ENCODE results near the gene BRD9.
A peak's percentile ranks its signal among the peaks of the same experiment; 100 is the strongest.

BRD9 gene

DNA sequence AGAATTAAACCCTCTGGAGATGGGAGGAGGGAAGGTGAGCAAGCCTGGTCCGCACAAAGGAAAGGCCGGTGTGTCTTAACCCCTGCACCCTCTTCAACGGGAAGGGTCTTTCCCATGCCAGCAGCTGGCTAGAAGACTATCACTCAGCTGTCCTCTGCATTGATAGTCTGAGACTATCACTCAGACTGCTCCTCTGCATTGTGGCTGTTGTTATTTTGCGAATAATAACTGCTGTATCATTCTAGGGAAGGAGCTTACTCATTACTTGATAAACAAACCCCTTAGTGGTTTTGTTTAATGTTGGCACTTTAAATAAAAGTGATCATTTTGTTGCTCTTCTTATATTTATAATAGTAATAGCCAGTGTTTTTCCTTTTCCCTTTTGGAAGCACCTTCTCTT is 8.2 kb upstream of the BRD9 start:
- Histone ChIP-seq H3K9me3 (ENCODE audit: control insufficient read depth in 2 of 2, low read length in 2 of 2) (no peaks in the 10 kb centered on the region), H3K36me3 (ENCODE audit: control insufficient read depth in 2 of 2, insufficient read depth in 2 of 2, low read length in 2 of 2) (no peaks in the 10 kb centered on the region), H3K9ac (ENCODE audit: low read length in 2 of 2) (no peak overlapping the region), H3K27me3 (ENCODE audit: control insufficient read depth in 1 of 2, insufficient read depth in 2 of 2, low read length in 2 of 2) (no peaks in the 10 kb centered on the region), H3K27ac (ENCODE audit: low read length) (no peak overlapping the region), H3K4me1 (ENCODE audit: control insufficient read depth, insufficient read depth, low read length) (no peaks in the 10 kb centered on the region), H3K4me3 (ENCODE audit: low read length in 2 of 2) (no peak overlapping the region)

DNA sequence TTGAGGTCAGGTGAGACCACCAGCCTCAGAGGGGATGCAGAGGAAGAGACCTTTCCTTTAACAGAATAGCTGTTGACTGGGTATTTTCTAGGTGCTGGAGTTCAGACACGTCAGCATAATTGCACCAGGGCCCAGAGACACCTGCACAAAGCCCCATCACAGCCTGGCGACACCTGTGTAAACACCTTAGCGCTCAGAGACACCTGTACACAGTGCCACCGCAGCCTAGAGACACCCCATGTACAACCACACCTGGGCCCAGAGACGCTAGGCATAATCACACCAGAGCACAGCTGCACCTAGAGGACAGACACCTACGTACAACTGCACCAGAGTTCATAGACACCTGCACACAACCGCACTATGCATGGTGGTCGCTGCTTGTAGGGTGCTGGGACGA is 1.1 kb upstream of the BRD9 start:
- Histone ChIP-seq H3K4me1 (ENCODE audit: control insufficient read depth, insufficient read depth, low read length) (peaks cover 24% of the 10 kb centered on the region), H3K9me3 (ENCODE audit: control insufficient read depth in 2 of 2, low read length in 2 of 2) (no peaks in the 10 kb centered on the region), H3K36me3 (ENCODE audit: control insufficient read depth in 2 of 2, insufficient read depth in 2 of 2, low read length in 2 of 2) (peaks cover 14 to 19% of the 10 kb centered on the region in 2 donors), H3K27ac (ENCODE audit: low read length) (no peak overlapping the region), H3K9ac (ENCODE audit: low read length in 2 of 2) (no peak overlapping the region), H3K4me3 (ENCODE audit: low read length in 2 of 2) (no peak overlapping the region), H3K27me3 (ENCODE audit: control insufficient read depth in 1 of 2, insufficient read depth in 2 of 2, low read length in 2 of 2) (no peaks in the 10 kb centered on the region)

GRCh38 chr5:893137-893506 is 521 bp upstream of the BRD9 start:
- H3K27me3 ChIP-seq (ENCODE audit: control insufficient read depth in 1 of 2, insufficient read depth in 2 of 2, low read length in 2 of 2) = no peaks in the 10 kb centered on the region
- no peak overlapping the region for H3K27ac ChIP-seq (ENCODE audit: low read length)
- no peaks in the 10 kb centered on the region for H3K9me3 ChIP-seq (ENCODE audit: control insufficient read depth in 2 of 2, low read length in 2 of 2)
- peaks cover 24% of the 10 kb centered on the region for H3K4me1 ChIP-seq (ENCODE audit: control insufficient read depth, insufficient read depth, low read length)
- peaks cover 16 to 25% of the 10 kb centered on the region in 2 donors for H3K36me3 ChIP-seq (ENCODE audit: control insufficient read depth in 2 of 2, insufficient read depth in 2 of 2, low read length in 2 of 2)
- H3K4me3 ChIP-seq (ENCODE audit: low read length in 2 of 2) = peak overlapping the region; percentile 90 to 91
- H3K9ac ChIP-seq (ENCODE audit: low read length in 2 of 2) = no peak overlapping the region

- H3K27me3 ChIP-seq (ENCODE audit: control insufficient read depth in 1 of 2, insufficient read depth in 2 of 2, low read length in 2 of 2) = no peaks in the 10 kb centered on the region
- H3K36me3 ChIP-seq (ENCODE audit: control insufficient read depth in 2 of 2, insufficient read depth in 2 of 2, low read length in 2 of 2) = peaks cover 20 to 34% of the 10 kb centered on the region in 2 donors
- peak overlapping the region; percentile 90 to 91 for H3K4me3 ChIP-seq (ENCODE audit: low read length in 2 of 2)
- peak overlapping the region; percentile 83 to 84 for H3K9ac ChIP-seq (ENCODE audit: low read length in 2 of 2)
- peak overlapping the region; percentile 49 for H3K27ac ChIP-seq (ENCODE audit: low read length)
- H3K4me1 ChIP-seq (ENCODE audit: control insufficient read depth, insufficient read depth, low read length) = peaks cover 24% of the 10 kb centered on the region
- no peaks in the 10 kb centered on the region for H3K9me3 ChIP-seq (ENCODE audit: control insufficient read depth in 2 of 2, low read length in 2 of 2)
Measured at GRCh38 chr5:891837-892393, 686 bp downstream of the BRD9 start.

DNA sequence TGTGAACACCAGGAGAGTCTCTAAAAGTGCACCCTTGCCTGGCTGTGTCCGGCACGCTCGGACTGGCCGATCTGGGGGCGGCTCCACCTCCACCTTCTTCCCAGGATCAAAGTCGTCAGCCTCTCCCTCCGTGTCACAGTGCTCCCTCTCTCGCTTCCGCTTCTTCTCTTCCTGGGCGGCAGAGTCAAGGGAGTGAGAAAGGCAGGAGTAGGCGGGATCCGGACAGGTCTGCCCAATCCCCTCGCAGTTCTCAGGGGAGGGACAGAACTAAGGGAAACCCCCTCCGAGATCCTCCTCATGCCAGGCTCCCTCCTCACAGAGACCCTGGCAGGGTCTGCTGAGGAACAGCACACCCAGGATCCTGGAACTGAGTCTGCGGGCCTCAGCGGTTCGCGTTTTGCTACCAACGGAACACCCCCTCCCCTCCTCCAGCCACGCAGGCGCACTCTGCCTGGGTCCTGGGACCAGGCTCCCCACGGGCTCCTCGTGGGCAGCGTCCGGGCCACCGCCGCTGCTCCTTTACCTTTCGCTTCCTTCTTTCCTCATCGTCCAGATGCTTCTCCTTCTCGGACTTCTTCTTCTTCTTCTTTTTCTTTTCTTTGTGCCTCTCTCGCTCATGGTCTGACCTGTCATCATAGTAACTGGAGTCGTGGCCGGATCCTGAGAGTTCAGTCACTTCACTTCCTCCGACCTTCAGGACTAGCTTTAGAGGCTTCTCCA is 1.3 kb downstream of the BRD9 start:
- H3K36me3 ChIP-seq (ENCODE audit: control insufficient read depth in 2 of 2, insufficient read depth in 2 of 2, low read length in 2 of 2) = peaks cover 26 to 40% of the 10 kb centered on the region in 2 donors
- H3K4me1 ChIP-seq (ENCODE audit: control insufficient read depth, insufficient read depth, low read length) = peaks cover 24% of the 10 kb centered on the region
- no peaks in the 10 kb centered on the region for H3K27me3 ChIP-seq (ENCODE audit: control insufficient read depth in 1 of 2, insufficient read depth in 2 of 2, low read length in 2 of 2)
- H3K9me3 ChIP-seq (ENCODE audit: control insufficient read depth in 2 of 2, low read length in 2 of 2) = no peaks in the 10 kb centered on the region
- H3K4me3 ChIP-seq (ENCODE audit: low read length in 2 of 2) = peak overlapping the region; percentile 90 to 91
- H3K9ac ChIP-seq (ENCODE audit: low read length in 2 of 2) = peak overlapping the region; percentile 83 to 84
- H3K27ac ChIP-seq (ENCODE audit: low read length) = no peak overlapping the region

- Histone ChIP-seq H3K27ac (ENCODE audit: low read length) (no peak overlapping the region), H3K27me3 (ENCODE audit: control insufficient read depth in 1 of 2, insufficient read depth in 2 of 2, low read length in 2 of 2) (no peaks in the 10 kb centered on the region), H3K4me3 (ENCODE audit: low read length in 2 of 2) (no peak overlapping the region), H3K9ac (ENCODE audit: low read length in 2 of 2) (no peak overlapping the region), H3K9me3 (ENCODE audit: control insufficient read depth in 2 of 2, low read length in 2 of 2) (no peaks in the 10 kb centered on the region), H3K36me3 (ENCODE audit: control insufficient read depth in 2 of 2, insufficient read depth in 2 of 2, low read length in 2 of 2) (peaks cover 44 to 57% of the 10 kb centered on the region in 2 donors), H3K4me1 (ENCODE audit: control insufficient read depth, insufficient read depth, low read length) (peaks cover 24% of the 10 kb centered on the region)
Measured at GRCh38 chr5:889075-889710, 3.4 kb downstream of the BRD9 start.

GRCh38 chr5:888638-889035 is 4.0 kb downstream of the BRD9 start:
- H3K4me3 ChIP-seq (ENCODE audit: low read length in 2 of 2) = no peak overlapping the region
- H3K9ac ChIP-seq (ENCODE audit: low read length in 2 of 2) = no peak overlapping the region
- no peaks in the 10 kb centered on the region for H3K27me3 ChIP-seq (ENCODE audit: control insufficient read depth in 1 of 2, insufficient read depth in 2 of 2, low read length in 2 of 2)
- H3K9me3 ChIP-seq (ENCODE audit: control insufficient read depth in 2 of 2, low read length in 2 of 2) = no peaks in the 10 kb centered on the region
- H3K4me1 ChIP-seq (ENCODE audit: control insufficient read depth, insufficient read depth, low read length) = peaks cover 24% of the 10 kb centered on the region
- peaks cover 48 to 62% of the 10 kb centered on the region in 2 donors for H3K36me3 ChIP-seq (ENCODE audit: control insufficient read depth in 2 of 2, insufficient read depth in 2 of 2, low read length in 2 of 2)
- no peak overlapping the region for H3K27ac ChIP-seq (ENCODE audit: low read length)

GRCh38 chr5:887947-888637 is 4.5 kb downstream of the BRD9 start:
- H3K4me3 ChIP-seq (ENCODE audit: low read length in 2 of 2) = no peak overlapping the region
- peaks cover 53 to 67% of the 10 kb centered on the region in 2 donors for H3K36me3 ChIP-seq (ENCODE audit: control insufficient read depth in 2 of 2, insufficient read depth in 2 of 2, low read length in 2 of 2)
- H3K9ac ChIP-seq (ENCODE audit: low read length in 2 of 2) = no peak overlapping the region
- no peaks in the 10 kb centered on the region for H3K27me3 ChIP-seq (ENCODE audit: control insufficient read depth in 1 of 2, insufficient read depth in 2 of 2, low read length in 2 of 2)
- no peaks in the 10 kb centered on the region for H3K9me3 ChIP-seq (ENCODE audit: control insufficient read depth in 2 of 2, low read length in 2 of 2)
- no peak overlapping the region for H3K27ac ChIP-seq (ENCODE audit: low read length)
- H3K4me1 ChIP-seq (ENCODE audit: control insufficient read depth, insufficient read depth, low read length) = peaks cover 18% of the 10 kb centered on the region

GRCh38 chr5:886716-887325 is 5.8 kb downstream of the BRD9 start:
- Histone ChIP-seq H3K9ac (ENCODE audit: low read length in 2 of 2) (no peak overlapping the region), H3K27me3 (ENCODE audit: control insufficient read depth in 1 of 2, insufficient read depth in 2 of 2, low read length in 2 of 2) (no peaks in the 10 kb centered on the region), H3K36me3 (ENCODE audit: control insufficient read depth in 2 of 2, insufficient read depth in 2 of 2, low read length in 2 of 2) (peaks cover 59 to 78% of the 10 kb centered on the region in 2 donors), H3K4me1 (ENCODE audit: control insufficient read depth, insufficient read depth, low read length) (peaks cover 9% of the 10 kb centered on the region), H3K9me3 (ENCODE audit: control insufficient read depth in 2 of 2, low read length in 2 of 2) (no peaks in the 10 kb centered on the region), H3K27ac (ENCODE audit: low read length) (no peak overlapping the region), H3K4me3 (ENCODE audit: low read length in 2 of 2) (no peak overlapping the region)

- H3K4me3 ChIP-seq (ENCODE audit: low read length in 2 of 2) = no peak overlapping the region
- no peaks in the 10 kb centered on the region for H3K27me3 ChIP-seq (ENCODE audit: control insufficient read depth in 1 of 2, insufficient read depth in 2 of 2, low read length in 2 of 2)
- peaks cover 66 to 84% of the 10 kb centered on the region in 2 donors for H3K36me3 ChIP-seq (ENCODE audit: control insufficient read depth in 2 of 2, insufficient read depth in 2 of 2, low read length in 2 of 2)
- peaks cover 1% of the 10 kb centered on the region for H3K4me1 ChIP-seq (ENCODE audit: control insufficient read depth, insufficient read depth, low read length)
- no peaks in the 10 kb centered on the region for H3K9me3 ChIP-seq (ENCODE audit: control insufficient read depth in 2 of 2, low read length in 2 of 2)
- H3K9ac ChIP-seq (ENCODE audit: low read length in 2 of 2) = no peak overlapping the region
- no peak overlapping the region for H3K27ac ChIP-seq (ENCODE audit: low read length)
Measured at GRCh38 chr5:886036-886435, 6.6 kb downstream of the BRD9 start.
